Astrocyte (in vitro differentiated cells and primary cell): ENCODE measurements around the gene CREM. TPM values are rescaled to one million over a fixed set of nuclear protein-coding genes. Genes with fewer than 3 reads are reported as not detected.
A peak's percentile ranks its signal among the peaks of the same experiment; 100 is the strongest.

Experiments
- DNase-seq: peaks from one replicate; pipeline ENCODE4 v3.0.0-alpha.2; 2010; ENCODE audit warnings: low read depth
- FAIRE-seq: peaks from 2 replicates; lab custom pipeline; 2011; peaks lifted over from hg19 to GRCh38; lab: Jason Lieb, UNC
- H2AFZ ChIP-seq: 2 replicates; pipeline ENCODE4 v1.6.0; 2012; ENCODE audit warnings: low read depth, low read length, inconsistent platforms
- H3K27ac ChIP-seq: 2 replicates; pipeline ENCODE4 v1.5.1; 2011; ENCODE audit warnings: low read depth, low read length, inconsistent platforms
- H3K27me3 ChIP-seq: 2 replicates; pipeline ENCODE4 v1.6.0; 2011; ENCODE audit warnings: low read length, inconsistent platforms; ENCODE audit not compliant: insufficient read depth
- H3K36me3 ChIP-seq: 2 replicates; pipeline ENCODE4 v1.5.1; 2011; ENCODE audit warnings: low read length, inconsistent platforms; ENCODE audit not compliant: insufficient read depth
- H3K4me1 ChIP-seq: 2 replicates; pipeline ENCODE4 v1.5.1; 2011; ENCODE audit warnings: low read length, inconsistent platforms; ENCODE audit not compliant: insufficient read depth
- H3K4me2 ChIP-seq: 2 replicates; pipeline ENCODE4 v1.6.0; 2012; ENCODE audit warnings: low read length, inconsistent platforms
- H3K4me3 ChIP-seq: 2 replicates; pipeline ENCODE4 v1.5.1; 2011; ENCODE audit warnings: low read depth, mild to moderate bottlenecking, low read length, inconsistent platforms; ENCODE audit not compliant: insufficient read depth
- H3K79me2 ChIP-seq: 2 replicates; pipeline ENCODE4 v1.6.0; 2012; ENCODE audit warnings: mild to moderate bottlenecking, low read length, inconsistent platforms; ENCODE audit not compliant: insufficient read depth
- H3K9ac ChIP-seq: 2 replicates; pipeline ENCODE4 v1.6.0; 2012; ENCODE audit warnings: mild to moderate bottlenecking, low read length, inconsistent platforms
- H3K9me3 ChIP-seq: 2 replicates; pipeline ENCODE4 v1.5.1; 2012; ENCODE audit warnings: low read depth, mild to moderate bottlenecking, low read length, inconsistent platforms; ENCODE audit not compliant: insufficient read depth
- H4K20me1 ChIP-seq: 2 replicates; pipeline ENCODE4 v1.6.0; 2012; ENCODE audit warnings: low read length, inconsistent platforms; ENCODE audit not compliant: insufficient read depth
- H3K27ac Mint-ChIP-seq: one replicate; pipeline ENCODE4 v1.8.0; 2021; ENCODE audit warnings: mild to moderate bottlenecking, mixed read lengths; ENCODE audit not compliant: unreplicated experiment
- H3K27me3 Mint-ChIP-seq: one replicate; pipeline ENCODE4 v1.8.0; 2021; ENCODE audit warnings: low read depth, mixed read lengths; ENCODE audit not compliant: unreplicated experiment
- H3K36me3 Mint-ChIP-seq: one replicate; pipeline ENCODE4 v1.8.0; 2021; ENCODE audit warnings: low read depth, mixed read lengths; ENCODE audit not compliant: unreplicated experiment
- H3K4me1 Mint-ChIP-seq: one replicate; pipeline ENCODE4 v1.8.0; 2021; ENCODE audit warnings: low read depth, mixed read lengths; ENCODE audit not compliant: unreplicated experiment
- H3K4me3 Mint-ChIP-seq: one replicate; pipeline ENCODE4 v1.8.0; 2021; ENCODE audit warnings: mild to moderate bottlenecking, moderate library complexity, mixed read lengths; ENCODE audit not compliant: unreplicated experiment
- H3K9me3 Mint-ChIP-seq: one replicate; pipeline ENCODE4 v1.8.0; 2021; ENCODE audit warnings: mild to moderate bottlenecking, mixed read lengths; ENCODE audit not compliant: unreplicated experiment
- EZH2 ChIP-seq: IDR thresholded peaks from 2 replicates; pipeline ENCODE4 v1.6.1; 2012; ENCODE audit warnings: mild to moderate bottlenecking, low read length, inconsistent platforms; ENCODE audit not compliant: insufficient read depth
- total RNA-seq: library from RNA; stranded (reverse); gene quantifications from 2 replicates; pipeline ENCODE4 v1.2.1, GENCODE V29; 2021
- TF ChIP-seq, protein P1 (sequence below): IDR thresholded peaks from 2 replicates; pipeline ENCODE4 v1.5.1; 2011; ENCODE audit warnings: low read depth, mild to moderate bottlenecking, inconsistent platforms, low read length, moderate library complexity; ENCODE audit not compliant: insufficient read depth

CREM gene
- total RNA-seq, 1 donor from 2014 or later, result 38.3 TPM

DNA sequence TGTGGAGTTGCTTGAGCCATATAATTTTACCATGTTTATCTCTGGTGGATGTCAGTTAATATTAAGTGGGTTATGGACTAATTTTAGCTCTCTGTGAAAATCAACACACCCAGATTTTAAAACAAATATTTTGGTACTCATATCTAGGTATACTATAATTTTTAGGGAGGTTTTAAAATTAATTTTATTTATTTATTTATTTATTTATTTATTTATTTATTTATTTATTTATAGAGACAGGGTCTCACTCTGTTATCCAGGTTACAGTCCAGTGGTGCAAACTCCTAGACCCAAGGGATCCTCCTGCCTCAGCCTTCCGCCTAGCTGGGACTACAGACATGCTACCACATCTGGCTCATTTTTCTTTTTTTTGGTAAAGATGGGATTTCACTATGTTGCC lies 7.3 kb upstream of the CREM start:
- Histone ChIP-seq H3K79me2 (no peaks in the 10 kb centered on the region), H3K27ac (no peak overlapping the region), H3K4me3 (no peak overlapping the region), H3K36me3 (no peaks in the 10 kb centered on the region), H3K4me2 (no peak overlapping the region), H3K9ac (no peak overlapping the region), H4K20me1 (no peaks in the 10 kb centered on the region), H2AFZ (no peak overlapping the region), H3K4me1 (no peaks in the 10 kb centered on the region), H3K27me3 (peaks cover 5% of the 10 kb centered on the region), H3K9me3 (no peaks in the 10 kb centered on the region)
- H3K27me3 Mint-ChIP-seq, result peaks cover 9% of the 10 kb centered on the region
- H3K4me3 Mint-ChIP-seq, result no peak overlapping the region
- no peaks in the 10 kb centered on the region for H3K4me1 Mint-ChIP-seq
- DNase-seq (no peak), FAIRE-seq (no peak)
- no peak for TF ChIP-seq EZH2
- TF ChIP-seq, protein P1, sequence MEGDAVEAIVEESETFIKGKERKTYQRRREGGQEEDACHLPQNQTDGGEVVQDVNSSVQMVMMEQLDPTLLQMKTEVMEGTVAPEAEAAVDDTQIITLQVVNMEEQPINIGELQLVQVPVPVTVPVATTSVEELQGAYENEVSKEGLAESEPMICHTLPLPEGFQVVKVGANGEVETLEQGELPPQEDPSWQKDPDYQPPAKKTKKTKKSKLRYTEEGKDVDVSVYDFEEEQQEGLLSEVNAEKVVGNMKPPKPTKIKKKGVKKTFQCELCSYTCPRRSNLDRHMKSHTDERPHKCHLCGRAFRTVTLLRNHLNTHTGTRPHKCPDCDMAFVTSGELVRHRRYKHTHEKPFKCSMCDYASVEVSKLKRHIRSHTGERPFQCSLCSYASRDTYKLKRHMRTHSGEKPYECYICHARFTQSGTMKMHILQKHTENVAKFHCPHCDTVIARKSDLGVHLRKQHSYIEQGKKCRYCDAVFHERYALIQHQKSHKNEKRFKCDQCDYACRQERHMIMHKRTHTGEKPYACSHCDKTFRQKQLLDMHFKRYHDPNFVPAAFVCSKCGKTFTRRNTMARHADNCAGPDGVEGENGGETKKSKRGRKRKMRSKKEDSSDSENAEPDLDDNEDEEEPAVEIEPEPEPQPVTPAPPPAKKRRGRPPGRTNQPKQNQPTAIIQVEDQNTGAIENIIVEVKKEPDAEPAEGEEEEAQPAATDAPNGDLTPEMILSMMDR, result no peak
- no peaks in the 10 kb centered on the region for H3K36me3 Mint-ChIP-seq
- H3K27ac Mint-ChIP-seq, result no peak overlapping the region
- no peaks in the 10 kb centered on the region for H3K9me3 Mint-ChIP-seq

DNA sequence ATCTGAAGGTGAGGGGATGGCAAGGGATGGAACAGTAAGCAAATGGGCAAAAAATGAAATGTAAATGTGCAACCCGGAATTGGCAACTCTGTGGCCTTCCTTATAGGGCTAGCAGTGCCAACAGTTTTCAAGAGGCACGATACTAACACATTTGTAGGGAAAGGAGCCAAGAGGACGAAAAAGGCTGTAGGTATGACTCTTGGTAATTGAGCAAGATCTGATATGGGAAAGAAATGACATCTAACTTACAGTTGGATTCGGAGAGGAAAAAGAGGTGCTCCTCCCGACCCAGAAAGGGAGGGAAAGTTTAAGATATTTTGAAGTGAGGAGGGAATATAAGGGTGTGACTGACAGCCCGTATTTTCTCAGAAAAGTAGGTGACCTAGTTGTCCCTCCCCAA lies 2.1 kb upstream of the CREM start:
- no peak overlapping the region for H3K27ac ChIP-seq
- no peak overlapping the region for H3K4me3 ChIP-seq
- no peak overlapping the region for H2AFZ ChIP-seq
- TF ChIP-seq EZH2, result no peak
- TF ChIP-seq, protein P1, result no peak
- no peaks in the 10 kb centered on the region for H3K27me3 ChIP-seq
- no peaks in the 10 kb centered on the region for H3K9me3 ChIP-seq
- FAIRE-seq, result no peak
- no peaks in the 10 kb centered on the region for H4K20me1 ChIP-seq
- Mint-ChIP-seq H3K9me3 (no peaks in the 10 kb centered on the region), H3K4me3 (no peak overlapping the region), H3K36me3 (no peaks in the 10 kb centered on the region), H3K4me1 (peaks cover 6% of the 10 kb centered on the region), H3K27ac (no peak overlapping the region), H3K27me3 (no peaks in the 10 kb centered on the region)
- no peaks in the 10 kb centered on the region for H3K36me3 ChIP-seq
- DNase-seq, result no peak
- peaks cover 15% of the 10 kb centered on the region for H3K79me2 ChIP-seq
- no peak overlapping the region for H3K4me2 ChIP-seq
- no peak overlapping the region for H3K9ac ChIP-seq
- H3K4me1 ChIP-seq, result peaks cover 8% of the 10 kb centered on the region

DNA sequence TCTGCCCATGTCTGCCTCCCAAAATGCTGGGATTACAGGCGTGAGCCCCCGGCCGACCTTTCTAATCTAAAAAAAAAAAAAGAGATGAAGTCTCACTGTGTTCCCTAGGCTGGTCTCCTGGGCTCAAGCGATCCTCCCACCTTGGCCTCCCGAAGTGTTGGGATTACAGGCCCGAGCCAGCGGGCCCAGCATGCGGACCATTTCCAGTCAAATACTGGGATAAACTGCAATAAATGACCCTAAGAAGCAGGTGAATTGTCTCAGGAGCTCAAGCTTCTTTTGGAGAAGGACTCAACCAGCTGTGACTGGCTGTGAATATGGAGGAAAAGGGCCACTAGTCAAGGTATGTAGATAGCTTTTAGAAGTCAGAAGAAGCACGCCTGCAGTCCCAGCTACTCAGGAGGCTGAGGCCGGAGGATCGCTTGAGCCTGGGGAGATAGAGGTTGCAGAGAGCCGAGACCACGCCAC lies 550 bp upstream of the CREM start:
- Mint-ChIP-seq H3K36me3 (no peaks in the 10 kb centered on the region), H3K4me1 (peaks cover 6% of the 10 kb centered on the region), H3K4me3 (peak overlapping the region; percentile 83), H3K9me3 (no peaks in the 10 kb centered on the region), H3K27ac (peak overlapping the region; percentile 71), H3K27me3 (no peaks in the 10 kb centered on the region)
- peaks cover 8% of the 10 kb centered on the region for H3K4me1 ChIP-seq
- no peaks in the 10 kb centered on the region for H3K36me3 ChIP-seq
- DNase-seq (no peak), FAIRE-seq (no peak)
- no peaks in the 10 kb centered on the region for H3K27me3 ChIP-seq
- peak overlapping the region; percentile 88 for H2AFZ ChIP-seq
- H3K4me3 ChIP-seq, result peak overlapping the region; percentile 60
- H3K9ac ChIP-seq, result peak overlapping the region; percentile 78
- H4K20me1 ChIP-seq, result peaks cover 4% of the 10 kb centered on the region
- H3K4me2 ChIP-seq, result peak overlapping the region; percentile 80
- peaks cover 26% of the 10 kb centered on the region for H3K79me2 ChIP-seq
- H3K9me3 ChIP-seq, result no peaks in the 10 kb centered on the region
- TF ChIP-seq, protein P1, result no peak
- H3K27ac ChIP-seq, result peak overlapping the region; percentile 66
